GM18873 (cell line): Measurements from ENCODE around the gene TRAF7.

Experiments
- ATAC-seq: cut with Tn5 transposase; IDR thresholded peaks from one replicate; pipeline ENCODE4 v1.9.1; 2021; ENCODE audit warnings: mild to moderate bottlenecking, moderate library complexity, moderate number of reproducible peaks; ENCODE audit not compliant: unreplicated experiment, low FRiP score

Gene TRAF7

GRCh38 chr16:2179107-2179501 lies 23.5 kb downstream of the TRAF7 start:
- no peak for ATAC-seq

- ATAC-seq = no peak
Observed at GRCh38 chr16:2179576-2179975, 24.0 kb downstream of the TRAF7 start.

GRCh38 chr16:2180461-2180860 lies 24.9 kb downstream of the TRAF7 start:
- ATAC-seq = no peak

- ATAC-seq = no peak
Observed at GRCh38 chr16:2180962-2181923, 25.7 kb downstream of the TRAF7 start.

- no peak for ATAC-seq
Observed at GRCh38 chr16:2181952-2182351, 26.4 kb downstream of the TRAF7 start.

- ATAC-seq = no peak
Observed at GRCh38 chr16:2183671-2184070, 28.1 kb downstream of the TRAF7 start.

GRCh38 chr16:2184346-2184745 lies 28.8 kb downstream of the TRAF7 start:
- ATAC-seq = no peak

GRCh38 chr16:2184962-2185361 lies 29.4 kb downstream of the TRAF7 start:
- ATAC-seq = no peak

- ATAC-seq = no peak
Observed at GRCh38 chr16:2186064-2186463, 30.5 kb downstream of the TRAF7 start.

GRCh38 chr16:2186505-2186904 lies 30.9 kb downstream of the TRAF7 start:
- ATAC-seq = no peak

GRCh38 chr16:2187212-2187611 lies 31.6 kb downstream of the TRAF7 start:
- no peak for ATAC-seq

- no peak for ATAC-seq
Observed at GRCh38 chr16:2188395-2188794, 32.8 kb downstream of the TRAF7 start.

GRCh38 chr16:2189252-2189893 lies 33.8 kb downstream of the TRAF7 start:
- no peak for ATAC-seq

GRCh38 chr16:2190002-2190658 lies 34.5 kb downstream of the TRAF7 start:
- no peak for ATAC-seq

- ATAC-seq = no peak
Observed at GRCh38 chr16:2190659-2191445, 35.3 kb downstream of the TRAF7 start.

GRCh38 chr16:2191446-2191706 lies 35.8 kb downstream of the TRAF7 start:
- ATAC-seq = no peak

GRCh38 chr16:2194166-2194834 lies 38.7 kb downstream of the TRAF7 start:
- no peak for ATAC-seq

- ATAC-seq = no peak
Observed at GRCh38 chr16:2194852-2195321, 39.3 kb downstream of the TRAF7 start.

- no peak for ATAC-seq
Observed at GRCh38 chr16:2195322-2196161, 40.0 kb downstream of the TRAF7 start.
